Stimulated activated CD8-positive, alpha-beta memory T cell treated with anti-CD3 and anti-CD28 coated beads, Interleukin-2, amount 100 ng/mL, for 1 hour (primary cell): Measurements from ENCODE around the gene EXOC6B.
"Not testable (repeated sequence)": the region's sequence is repeated elsewhere in the genome, so short reads cannot be mapped to it uniquely, and the experiment has no call there.

Source experiments
- DNase-seq, 2 donors: peaks; one replicate each; pipeline ENCODE4 v3.0.0-alpha.2; 2020; ENCODE audit warnings: low read depth in 2 of 2

The EXOC6B gene

GRCh38 chr2:72681016-72681995 is 144.5 kb downstream of the EXOC6B start:
- no peak for DNase-seq

GRCh38 chr2:72678024-72678423 is 147.8 kb downstream of the EXOC6B start:
- no peak for DNase-seq

- DNase-seq, result no peak
Observed at GRCh38 chr2:72676341-72677025, 149.3 kb downstream of the EXOC6B start.

- no peak for DNase-seq
Observed at GRCh38 chr2:72674982-72675915, 150.6 kb downstream of the EXOC6B start.

- no peak for DNase-seq
Observed at GRCh38 chr2:72673279-72673678, 152.6 kb downstream of the EXOC6B start.

- DNase-seq, result no peak
Observed at GRCh38 chr2:72669121-72669520, 156.7 kb downstream of the EXOC6B start.

- no peak for DNase-seq
Observed at GRCh38 chr2:72668647-72669046, 157.2 kb downstream of the EXOC6B start.

- no peak for DNase-seq
Observed at GRCh38 chr2:72665448-72665847, 160.4 kb downstream of the EXOC6B start.

- DNase-seq, result no peak
Observed at GRCh38 chr2:72661985-72662384, 163.8 kb downstream of the EXOC6B start.

- DNase-seq, result no peak
Observed at GRCh38 chr2:72649810-72650209, 176.0 kb downstream of the EXOC6B start.

- not testable (repeated sequence) for DNase-seq
Observed at GRCh38 chr2:72641221-72641620, 184.6 kb downstream of the EXOC6B start.

- DNase-seq, result no peak
Observed at GRCh38 chr2:72638600-72639211, 187.1 kb downstream of the EXOC6B start.

- no peak for DNase-seq
Observed at GRCh38 chr2:72636210-72636609, 189.6 kb downstream of the EXOC6B start.

- DNase-seq, result no peak
Observed at GRCh38 chr2:72630767-72631166, 195.1 kb downstream of the EXOC6B start.

- no peak for DNase-seq
Observed at GRCh38 chr2:72629062-72629461, 196.8 kb downstream of the EXOC6B start.

GRCh38 chr2:72627083-72627482 is 198.8 kb downstream of the EXOC6B start:
- no peak for DNase-seq

- no peak for DNase-seq
Observed at GRCh38 chr2:72625366-72625765, 200.5 kb downstream of the EXOC6B start.

GRCh38 chr2:72623481-72623880 is 202.4 kb downstream of the EXOC6B start:
- no peak for DNase-seq

- no peak for DNase-seq
Observed at GRCh38 chr2:72619626-72620025, 206.2 kb downstream of the EXOC6B start.

- no peak for DNase-seq
Observed at GRCh38 chr2:72613931-72614330, 211.9 kb downstream of the EXOC6B start.

- no peak for DNase-seq
Observed at GRCh38 chr2:72612614-72613160, 213.1 kb downstream of the EXOC6B start.
